Activated CD8-positive, alpha-beta memory T cell treated with anti-CD3 and anti-CD28 coated beads for 48 hours (primary cell): Measurements from ENCODE around the gene HTR5A.

Source experiments
- DNase-seq, 3 experiments: peaks; one replicate each; pipeline ENCODE4 v3.0.0-alpha.2; 2020; ENCODE audit warnings: low read depth in 2 of 3, low spot score in 2 of 3

The HTR5A gene

GRCh38 chr7:155084969-155085368, 14.8 kb downstream of the HTR5A start:
- DNase-seq: no peak

GRCh38 chr7:155090684-155091083, 20.6 kb downstream of the HTR5A start:
- peak in 2 of 3 experiments; percentile 3 for DNase-seq

GRCh38 chr7:155093596-155093995, 23.5 kb downstream of the HTR5A start:
- DNase-seq: no peak

GRCh38 chr7:155094636-155095135, 24.6 kb downstream of the HTR5A start:
- no peak for DNase-seq

- no peak for DNase-seq
Measured at GRCh38 chr7:155097338-155097737, 27.2 kb downstream of the HTR5A start.

GRCh38 chr7:155103839-155104238, 33.7 kb downstream of the HTR5A start:
- no peak for DNase-seq

- no peak for DNase-seq
Measured at GRCh38 chr7:155104913-155105312, 34.8 kb downstream of the HTR5A start.

GRCh38 chr7:155106356-155106755, 36.2 kb downstream of the HTR5A start:
- DNase-seq: no peak

GRCh38 chr7:155107126-155107525, 37.0 kb downstream of the HTR5A start:
- DNase-seq: no peak

- DNase-seq: no peak
Measured at GRCh38 chr7:155108144-155108901, 38.2 kb downstream of the HTR5A start.

- DNase-seq: no peak
Measured at GRCh38 chr7:155109121-155109520, 39.0 kb downstream of the HTR5A start.

- no peak for DNase-seq
Measured at GRCh38 chr7:155115288-155115687, 45.2 kb downstream of the HTR5A start.

- no peak for DNase-seq
Measured at GRCh38 chr7:155119801-155120382, 49.8 kb downstream of the HTR5A start.

- no peak for DNase-seq
Measured at GRCh38 chr7:155120460-155120859, 50.3 kb downstream of the HTR5A start.

- no peak for DNase-seq
Measured at GRCh38 chr7:155122831-155123230, 52.7 kb downstream of the HTR5A start.

GRCh38 chr7:155123413-155123812, 53.3 kb downstream of the HTR5A start:
- no peak for DNase-seq

- no peak for DNase-seq
Measured at GRCh38 chr7:155124706-155125105, 54.6 kb downstream of the HTR5A start.

GRCh38 chr7:155129186-155129585, 59.1 kb downstream of the HTR5A start:
- no peak for DNase-seq

GRCh38 chr7:155129789-155130188, 59.7 kb downstream of the HTR5A start:
- DNase-seq: no peak

GRCh38 chr7:155130493-155130892, 60.4 kb downstream of the HTR5A start:
- DNase-seq: no peak

GRCh38 chr7:155131090-155131489, 61.0 kb downstream of the HTR5A start:
- no peak for DNase-seq

GRCh38 chr7:155132431-155132830, 62.3 kb downstream of the HTR5A start:
- no peak for DNase-seq
